DMS114 treated with DMSO at 0.1 percent for 48 hours (cell line): ENCODE results near the gene FLOT1.

ENCODE experiments used
- DNase-seq: peaks from one replicate; lab custom pipeline; 2025; ENCODE audit not compliant: unreplicated experiment; lab: John Stamatoyannopoulos, UW

FLOT1 gene

DNA sequence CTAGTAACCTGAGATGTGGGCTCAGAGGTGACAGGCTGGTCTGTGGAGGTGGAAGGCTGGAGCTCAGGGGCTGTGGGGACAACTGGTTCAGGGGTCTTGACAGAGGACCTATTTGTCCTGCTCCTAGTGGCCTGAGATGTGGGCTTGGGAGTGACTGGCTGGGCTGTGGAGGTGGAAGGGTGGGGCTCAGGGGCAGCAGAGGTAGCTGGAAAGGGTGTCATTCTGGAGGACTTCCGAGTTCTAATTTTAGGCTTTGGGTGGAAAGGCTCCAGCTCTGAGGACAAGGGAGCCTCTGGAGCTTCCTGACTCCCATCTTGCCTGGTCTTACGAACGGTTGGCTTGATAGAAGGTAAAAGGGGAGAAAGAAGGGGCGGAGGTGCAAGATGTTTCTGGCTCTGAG is 36.9 kb downstream of the FLOT1 start:
- no peak for DNase-seq

DNA sequence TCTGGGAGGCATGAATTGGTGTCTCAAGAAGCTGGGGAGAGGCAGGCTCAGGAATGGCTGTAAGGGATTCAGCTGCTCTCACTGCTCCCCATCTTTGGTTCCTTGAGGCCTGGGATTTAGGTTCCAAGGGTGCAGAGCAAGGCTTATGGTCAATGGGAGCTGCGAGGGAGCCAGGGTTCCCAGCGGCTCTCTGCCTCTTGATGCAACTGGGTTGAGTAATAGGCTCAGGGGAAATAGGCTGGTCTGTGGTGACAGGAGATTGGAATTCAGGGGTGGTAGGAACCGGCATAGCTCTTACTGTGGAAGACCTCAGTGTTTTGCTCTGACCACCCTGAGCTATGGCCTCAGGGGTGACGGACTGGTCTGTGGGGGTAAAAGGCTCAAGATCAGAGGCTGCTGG is 38.7 kb downstream of the FLOT1 start:
- DNase-seq: no peak

- DNase-seq: no peak
Measured at GRCh38 chr6:30703011-30703410, 39.5 kb downstream of the FLOT1 start.

GRCh38 chr6:30700340-30700739 is 42.1 kb downstream of the FLOT1 start:
- DNase-seq: no peak

DNA sequence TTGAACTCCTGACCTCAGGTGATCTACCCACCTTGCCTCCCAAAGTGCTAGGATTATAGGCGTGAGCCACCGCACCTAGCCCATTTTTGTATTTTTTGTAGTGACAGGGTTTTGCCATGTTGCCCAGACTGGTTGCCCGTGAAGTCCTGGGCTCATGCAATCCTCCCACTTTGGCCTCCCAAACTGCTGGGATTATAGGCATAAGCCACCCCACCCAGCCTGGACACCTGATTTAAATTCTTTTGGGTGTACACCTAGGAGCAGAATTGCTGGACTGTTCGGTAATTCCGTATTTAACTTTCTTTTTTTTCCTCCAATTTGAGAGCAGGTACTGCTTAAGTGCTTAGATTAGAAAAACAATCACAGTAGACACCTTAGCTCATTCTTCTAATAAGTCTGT is 46.1 kb downstream of the FLOT1 start:
- no peak for DNase-seq

- DNase-seq: peak; percentile 60
Measured at GRCh38 chr6:30691208-30691847, 51.2 kb downstream of the FLOT1 start.

DNA sequence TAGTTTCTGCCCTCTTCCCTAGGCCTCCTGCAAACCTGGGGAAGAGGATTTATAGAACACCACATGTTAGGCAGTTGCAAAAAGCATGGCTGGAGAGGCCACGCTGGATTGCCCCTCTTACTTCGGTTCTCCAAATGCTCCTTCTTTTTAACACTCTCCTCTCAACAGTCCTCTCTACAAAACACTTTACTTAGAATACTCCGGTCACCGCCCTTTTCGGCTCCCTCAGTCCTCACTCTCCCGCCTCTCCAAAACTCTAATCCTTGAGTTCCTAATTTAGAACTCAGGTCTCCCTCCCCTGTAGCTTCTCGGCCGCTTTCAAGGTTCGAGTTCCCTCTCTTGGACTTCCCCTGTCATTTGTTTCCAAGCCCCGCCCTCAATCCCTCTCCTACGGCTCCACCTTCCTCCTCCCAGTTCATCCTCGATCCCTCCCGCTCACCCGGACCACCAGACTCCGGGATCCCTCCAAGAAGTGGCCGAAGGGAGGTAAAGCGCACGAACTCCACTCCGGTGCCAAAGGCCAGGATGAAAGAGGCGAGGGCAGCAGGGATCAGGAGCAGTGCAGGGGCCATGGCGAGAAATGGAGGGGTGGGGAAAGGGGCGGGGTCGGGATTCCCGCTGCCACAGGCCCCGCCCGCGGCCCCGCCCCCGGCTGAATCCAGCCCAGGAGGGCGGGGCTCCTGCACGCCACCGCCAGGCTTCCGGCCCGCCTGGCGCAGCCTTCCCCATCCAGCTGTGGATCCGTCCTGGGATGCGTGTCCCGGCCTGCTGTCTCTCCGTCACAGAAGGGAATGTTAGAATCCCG is 51.9 kb downstream of the FLOT1 start, which contains the start of gene NRM:
Gene NRM (minus strand): TSS at position 582 of the 805 bp plus-strand sequence. CDS start 10 bp downstream, at position 572.
- DNase-seq: peak; percentile 88

- no peak for DNase-seq
Measured at GRCh38 chr6:30689985-30690384, 52.5 kb downstream of the FLOT1 start.

GRCh38 chr6:30689022-30689865 is 53.2 kb downstream of the FLOT1 start:
- DNase-seq: no peak

DNA sequence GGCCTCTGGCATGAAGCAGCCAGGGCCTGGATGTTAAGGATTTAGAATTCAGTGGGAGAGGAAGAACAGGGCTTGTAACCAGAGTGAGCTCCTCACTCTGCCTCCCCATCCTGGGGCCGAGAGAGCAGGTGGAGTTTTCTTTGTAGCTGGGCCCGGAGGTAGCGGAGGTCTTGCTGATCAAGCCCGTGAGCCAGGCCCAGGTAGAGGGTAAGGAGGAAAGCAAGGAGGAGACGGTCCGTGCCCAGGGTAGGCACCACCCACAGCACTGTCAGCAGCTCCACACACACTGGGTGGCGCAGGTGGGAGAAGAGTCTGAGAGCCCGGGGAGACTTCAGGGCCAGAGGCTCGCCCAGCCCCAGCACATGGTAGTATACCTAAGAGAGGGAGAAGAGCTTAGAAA is 53.9 kb downstream of the FLOT1 start:
- DNase-seq: no peak

- peak; percentile 40 for DNase-seq
Measured at GRCh38 chr6:30687659-30688431, 54.6 kb downstream of the FLOT1 start.

DNA sequence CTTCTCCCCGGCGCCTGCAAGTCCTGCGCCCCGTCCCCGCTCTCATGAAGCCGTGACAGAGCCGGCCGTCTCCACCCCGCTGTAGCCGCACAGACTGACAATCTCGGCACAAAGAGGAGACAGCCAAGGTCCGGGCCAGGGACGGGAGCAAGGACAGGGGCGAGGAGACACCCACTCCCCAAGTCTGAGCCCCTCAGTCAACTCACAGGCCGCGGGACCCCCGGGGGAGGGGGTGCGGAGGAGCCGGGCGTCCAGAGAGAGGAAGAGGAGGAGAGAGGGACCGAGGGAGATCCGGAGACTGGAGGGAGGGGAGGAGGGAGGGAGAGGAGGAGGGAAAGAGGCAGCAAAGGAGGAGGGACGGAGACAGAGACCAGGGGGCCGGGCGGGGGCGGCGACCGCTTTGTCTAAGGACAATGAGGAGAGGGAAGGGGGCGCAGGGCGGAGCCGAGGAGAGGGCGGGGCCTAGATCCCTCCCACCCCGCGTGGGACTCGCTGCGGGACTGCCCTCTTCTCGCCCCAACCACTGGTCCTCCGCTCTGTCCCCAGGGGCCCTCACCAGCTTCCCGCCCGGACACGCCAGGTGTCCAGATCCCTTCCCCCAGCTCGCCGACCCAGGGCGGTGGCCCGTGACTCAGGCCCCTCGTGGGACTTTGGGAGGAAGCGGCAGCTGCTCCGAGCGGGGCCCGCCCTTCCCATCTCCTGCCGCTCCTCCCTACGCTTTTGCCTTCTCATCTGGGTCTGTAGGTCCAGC is 55.4 kb downstream of the FLOT1 start:
- DNase-seq: peak; percentile 83

DNA sequence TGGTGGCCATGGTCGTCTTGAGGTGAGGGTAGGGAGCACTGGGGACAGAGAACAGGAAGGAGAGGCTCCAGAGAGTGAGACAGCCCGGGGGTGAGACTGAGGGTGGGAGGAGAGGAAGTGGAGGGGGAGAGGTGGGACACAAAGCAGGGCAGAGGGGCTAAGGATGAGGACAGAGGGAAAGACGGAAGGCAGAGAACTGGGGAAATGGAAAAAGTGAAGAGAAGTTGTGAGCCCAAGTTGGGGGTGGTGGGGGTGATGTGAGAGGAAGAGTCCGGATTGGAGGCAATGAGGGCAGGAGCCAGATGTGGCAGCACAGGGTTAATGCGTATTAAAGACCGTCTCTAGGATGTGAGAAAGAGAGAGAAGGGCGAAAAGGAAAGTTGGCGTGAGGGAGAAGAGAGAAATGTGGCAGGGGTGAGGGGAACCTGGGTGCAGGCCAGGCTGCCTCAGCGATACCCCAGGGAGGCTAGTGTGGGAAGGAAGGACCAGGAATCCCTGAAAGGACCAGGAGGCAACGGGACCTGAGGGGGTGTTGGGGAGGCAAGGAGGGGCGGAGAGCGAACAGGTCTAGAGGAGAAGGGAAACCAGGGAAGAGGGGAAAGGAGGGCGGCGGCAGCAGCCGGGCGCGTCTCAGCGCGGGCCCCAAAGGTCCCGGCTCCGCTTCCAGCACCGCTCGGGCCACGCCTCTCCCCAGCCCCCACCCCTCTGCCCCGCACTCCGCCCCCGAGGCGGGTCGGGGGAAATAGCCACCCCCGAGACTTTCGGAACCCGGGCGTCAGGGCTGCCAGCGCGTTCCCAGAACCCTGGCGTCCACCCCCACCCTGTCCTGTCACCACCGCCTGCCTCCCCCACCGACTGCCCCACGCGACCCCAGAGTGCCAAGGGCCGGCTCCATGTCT is 56.2 kb downstream of the FLOT1 start, which contains the start of gene PPP1R18:
Gene PPP1R18 (minus strand): TSS at position 637 of the 899 bp plus-strand sequence. CDS start 627 bp downstream, at position 10.
- DNase-seq: peak; percentile 58

DNA sequence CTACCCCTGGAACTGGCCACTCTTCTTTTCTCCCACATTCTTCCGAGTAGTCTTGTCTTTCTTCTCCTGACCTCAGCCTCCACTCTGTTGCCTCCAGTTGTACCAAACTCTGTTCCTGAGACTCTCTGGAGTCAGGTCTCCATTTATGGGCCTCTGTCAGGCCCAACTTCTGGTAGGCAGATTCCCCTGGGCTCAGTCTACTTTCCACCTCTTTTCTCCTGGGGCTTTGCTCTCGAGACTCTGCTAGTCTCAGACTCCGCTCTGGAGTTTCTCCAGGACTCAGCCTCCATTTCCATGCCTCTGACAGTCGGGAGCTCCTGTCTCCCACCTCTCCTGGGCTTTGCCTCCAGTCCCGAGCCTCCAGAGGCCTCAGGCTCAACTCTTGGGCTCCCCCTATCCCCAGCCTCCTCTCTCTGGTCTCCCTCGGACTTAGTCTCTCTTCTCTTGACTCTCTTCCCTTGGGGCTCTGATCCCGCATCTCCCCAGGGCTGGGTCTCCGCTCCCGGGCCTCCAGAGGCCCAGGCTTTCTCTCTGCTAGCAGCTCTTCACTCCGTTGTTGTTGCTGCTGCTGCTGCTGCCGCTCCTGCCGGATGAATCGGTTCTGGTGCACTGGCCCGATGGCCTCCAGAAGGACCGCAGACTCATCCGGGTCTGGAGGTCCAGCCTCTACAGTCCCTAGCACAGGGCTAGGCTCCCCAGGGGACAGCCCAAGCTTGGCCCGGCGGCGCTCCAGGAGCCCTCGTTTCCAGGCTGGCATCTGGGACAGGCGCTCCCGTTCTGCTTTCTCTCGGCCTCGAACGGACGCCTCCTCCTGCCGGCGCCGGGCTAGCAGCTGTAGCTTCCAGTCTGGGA is 57.1 kb downstream of the FLOT1 start:
- peak; percentile 19 for DNase-seq

- DNase-seq: no peak
Measured at GRCh38 chr6:30684386-30685156, 57.9 kb downstream of the FLOT1 start.

DNA sequence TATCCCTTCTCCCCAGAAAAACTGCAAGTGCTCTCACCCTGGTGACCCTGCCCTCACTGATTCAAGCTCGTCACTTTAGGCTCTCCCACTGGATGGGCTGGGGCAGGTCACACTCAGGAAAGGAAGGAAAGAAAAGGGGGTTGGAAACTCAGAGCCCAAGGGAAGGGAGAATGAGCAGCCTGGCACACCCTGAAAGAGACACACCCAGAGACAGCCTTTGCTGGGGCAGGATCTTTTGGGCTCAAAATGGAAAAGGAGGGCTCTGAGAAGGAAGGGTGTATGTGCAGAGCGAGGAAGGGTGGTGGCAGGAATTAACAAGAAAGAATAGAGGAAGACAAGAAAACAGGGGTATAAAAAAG is 58.5 kb downstream of the FLOT1 start:
- no peak for DNase-seq
